Transverse colon (tissue), 4 donors: ENCODE data around the gene LGI2.

Source experiments
- POLR2A ChIP-seq: fragments of 450-650 bp; IDR thresholded peaks from one replicate; pipeline ENCODE4 v1.6.1; 2016; ENCODE audit warnings: antibody characterized with exemption, mild to moderate bottlenecking, moderate library complexity
- POLR2AphosphoS5 ChIP-seq, 3 donors: sonication (generic); formaldehyde crosslinking; IDR thresholded peaks; one replicate each; pipeline ENCODE4 v1.6.1; 2016; ENCODE audit warnings: antibody characterized with exemption in 3 of 3
- TF ChIP-seq, protein P1 (sequence below), 5 experiments: fragments of 200-600 bp in 3 of 5; fragments of 450-650 bp in 2 of 5; sonication (generic) in 3 of 5; IDR thresholded peaks; 1 replicate in 2 of 5; 2 replicates in 3 of 5; pipeline ENCODE4 v1.5.1; 2016 to 2017; ENCODE audit warnings: antibody characterized with exemption in 5 of 5, inconsistent platforms in 3 of 5, mild to moderate bottlenecking in 2 of 5, moderate library complexity in 1 of 5

DNA sequence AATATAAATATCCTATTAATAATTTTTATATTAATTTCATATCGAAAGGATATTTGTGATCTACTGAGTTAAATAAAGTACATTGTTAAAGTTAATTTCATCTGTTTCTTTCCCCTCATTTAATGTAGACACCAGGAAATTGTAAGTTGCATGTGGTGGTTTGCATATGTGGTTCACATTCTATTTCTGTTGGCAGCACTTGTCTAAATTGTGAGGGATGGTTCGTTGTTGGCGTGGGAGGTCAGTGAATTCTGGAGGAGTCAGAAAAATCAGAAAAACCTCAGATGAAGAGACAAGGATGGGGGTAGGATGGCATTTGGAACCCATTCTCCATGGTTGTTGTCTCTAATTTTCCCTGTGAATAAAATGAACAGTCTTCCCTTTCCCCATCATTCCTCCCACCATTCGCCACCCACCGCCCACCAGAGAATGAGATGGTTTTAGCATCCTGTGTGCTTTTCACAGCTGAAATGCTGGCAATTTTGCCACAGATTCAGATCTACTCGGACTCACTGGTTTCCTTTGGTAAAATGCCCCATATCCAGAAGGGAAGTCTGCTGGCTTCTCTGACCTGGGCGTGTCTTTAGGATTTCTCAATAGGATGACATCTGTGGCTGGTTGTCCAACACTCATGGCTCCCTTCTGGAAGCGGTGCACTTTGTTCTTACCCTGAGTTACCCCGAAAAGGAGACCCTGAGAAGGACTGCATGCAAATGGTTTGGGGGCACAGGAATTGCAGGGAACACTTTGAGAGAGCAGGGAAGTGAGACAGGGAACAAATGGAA is 52.3 kb downstream of the LGI2 start:
- TF ChIP-seq, protein P1, sequence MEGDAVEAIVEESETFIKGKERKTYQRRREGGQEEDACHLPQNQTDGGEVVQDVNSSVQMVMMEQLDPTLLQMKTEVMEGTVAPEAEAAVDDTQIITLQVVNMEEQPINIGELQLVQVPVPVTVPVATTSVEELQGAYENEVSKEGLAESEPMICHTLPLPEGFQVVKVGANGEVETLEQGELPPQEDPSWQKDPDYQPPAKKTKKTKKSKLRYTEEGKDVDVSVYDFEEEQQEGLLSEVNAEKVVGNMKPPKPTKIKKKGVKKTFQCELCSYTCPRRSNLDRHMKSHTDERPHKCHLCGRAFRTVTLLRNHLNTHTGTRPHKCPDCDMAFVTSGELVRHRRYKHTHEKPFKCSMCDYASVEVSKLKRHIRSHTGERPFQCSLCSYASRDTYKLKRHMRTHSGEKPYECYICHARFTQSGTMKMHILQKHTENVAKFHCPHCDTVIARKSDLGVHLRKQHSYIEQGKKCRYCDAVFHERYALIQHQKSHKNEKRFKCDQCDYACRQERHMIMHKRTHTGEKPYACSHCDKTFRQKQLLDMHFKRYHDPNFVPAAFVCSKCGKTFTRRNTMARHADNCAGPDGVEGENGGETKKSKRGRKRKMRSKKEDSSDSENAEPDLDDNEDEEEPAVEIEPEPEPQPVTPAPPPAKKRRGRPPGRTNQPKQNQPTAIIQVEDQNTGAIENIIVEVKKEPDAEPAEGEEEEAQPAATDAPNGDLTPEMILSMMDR (IDR thresholded peaks at IDR 0.05) = no peak
- TF ChIP-seq POLR2A = no peak
- TF ChIP-seq POLR2AphosphoS5 (IDR thresholded peaks at IDR 0.05) = no peak
